Measurements from ENCODE around the gene LVRN. TPM values are rescaled to one million over a fixed set of nuclear protein-coding genes. Genes with fewer than 3 reads are reported as not detected.

LVRN gene
- total RNA-seq, 1 experiment from 2014 or later, result 0.09 TPM

DNA sequence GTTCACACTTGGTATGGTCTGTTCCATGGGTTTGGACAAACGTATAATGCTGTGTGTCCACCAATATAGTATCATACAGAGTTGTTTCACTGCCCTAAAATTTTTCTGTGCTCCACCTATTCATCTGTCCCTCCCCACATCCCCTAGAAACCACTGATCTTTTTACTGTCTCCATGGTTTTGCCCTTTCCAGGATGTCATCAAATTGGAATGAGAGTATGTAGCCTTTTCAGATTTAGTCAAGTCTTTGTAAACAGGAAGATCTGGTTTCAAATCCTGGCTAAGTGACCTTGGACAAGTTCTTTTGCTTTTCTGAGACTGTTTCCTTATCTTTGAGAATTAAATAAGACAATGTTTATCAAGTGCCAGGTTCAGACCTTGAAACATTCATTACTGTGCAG lies 13.2 kb upstream of the LVRN start:
- no peak overlapping the region for H3K27ac Mint-ChIP-seq
- TF ChIP-seq, protein P1, sequence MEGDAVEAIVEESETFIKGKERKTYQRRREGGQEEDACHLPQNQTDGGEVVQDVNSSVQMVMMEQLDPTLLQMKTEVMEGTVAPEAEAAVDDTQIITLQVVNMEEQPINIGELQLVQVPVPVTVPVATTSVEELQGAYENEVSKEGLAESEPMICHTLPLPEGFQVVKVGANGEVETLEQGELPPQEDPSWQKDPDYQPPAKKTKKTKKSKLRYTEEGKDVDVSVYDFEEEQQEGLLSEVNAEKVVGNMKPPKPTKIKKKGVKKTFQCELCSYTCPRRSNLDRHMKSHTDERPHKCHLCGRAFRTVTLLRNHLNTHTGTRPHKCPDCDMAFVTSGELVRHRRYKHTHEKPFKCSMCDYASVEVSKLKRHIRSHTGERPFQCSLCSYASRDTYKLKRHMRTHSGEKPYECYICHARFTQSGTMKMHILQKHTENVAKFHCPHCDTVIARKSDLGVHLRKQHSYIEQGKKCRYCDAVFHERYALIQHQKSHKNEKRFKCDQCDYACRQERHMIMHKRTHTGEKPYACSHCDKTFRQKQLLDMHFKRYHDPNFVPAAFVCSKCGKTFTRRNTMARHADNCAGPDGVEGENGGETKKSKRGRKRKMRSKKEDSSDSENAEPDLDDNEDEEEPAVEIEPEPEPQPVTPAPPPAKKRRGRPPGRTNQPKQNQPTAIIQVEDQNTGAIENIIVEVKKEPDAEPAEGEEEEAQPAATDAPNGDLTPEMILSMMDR (conservative IDR thresholded peaks at IDR 0.05), result no peak
- H3K36me3 Mint-ChIP-seq (ENCODE audit: insufficient read depth in 1 of 3, low read depth in 3 of 3), result no peaks in the 10 kb centered on the region
- H3T11ph ChIP-seq (ENCODE audit: low read length), result no peak overlapping the region
- H3K9ac ChIP-seq (ENCODE audit: extremely low read depth, insufficient read length, low read length), result no peak overlapping the region
- H3K4ac ChIP-seq (ENCODE audit: low read depth, low read length), result no peak overlapping the region
- H3K18ac ChIP-seq (ENCODE audit: insufficient read length, low read depth, low read length), result no peak overlapping the region
- H2BK12ac ChIP-seq (ENCODE audit: insufficient read length, low read depth, low read length), result no peak overlapping the region
- H4K91ac ChIP-seq (ENCODE audit: insufficient read length, low read depth, low read length), result no peak overlapping the region
- H4K5ac ChIP-seq (ENCODE audit: insufficient read length, low read depth, low read length), result no peak overlapping the region
- no peaks in the 10 kb centered on the region for H4K20me1 ChIP-seq (ENCODE audit: control insufficient read depth, insufficient read depth, insufficient read length)
- no peaks in the 10 kb centered on the region for H3K79me1 ChIP-seq (ENCODE audit: insufficient read depth, low read depth, low read length, poor library complexity, severe bottlenecking)
- WGBS (ENCODE audit: extremely low coverage, insufficient read length, low lambda C conversion rate), result no CpG with 5 or more reads among the region's 1 CpG
- no peaks in the 10 kb centered on the region for H3K9me3 Mint-ChIP-seq
- H3K4me3 Mint-ChIP-seq, result no peak overlapping the region
- no peak overlapping the region for H2BK5ac ChIP-seq (ENCODE audit: insufficient read length, low read length)
- no peaks in the 10 kb centered on the region for H3K4me1 ChIP-seq (ENCODE audit: insufficient read depth, low read length)
- no peaks in the 10 kb centered on the region for H3K27me3 Mint-ChIP-seq (ENCODE audit: low read depth)
- H2BK20ac ChIP-seq (ENCODE audit: low read depth, low read length, poor library complexity, severe bottlenecking), result no peak overlapping the region
- no peak overlapping the region for H2AFZ ChIP-seq (ENCODE audit: low read length)
- H3K56ac ChIP-seq (ENCODE audit: insufficient read length, low read depth, low read length), result no peak overlapping the region
- H3K4me1 Mint-ChIP-seq, result peaks cover 19 to 22% of the 10 kb centered on the region in 2 experiments
- no peak overlapping the region for H3K4me2 ChIP-seq (ENCODE audit: insufficient read depth, insufficient read length, low read length)
- no peak overlapping the region for H3K14ac ChIP-seq (ENCODE audit: insufficient read depth, low read length)
- H3K23me2 ChIP-seq (ENCODE audit: insufficient read length, low read depth, low read length, poor library complexity, severe bottlenecking), result no peaks in the 10 kb centered on the region
- H4K8ac ChIP-seq (replicated peaks; ENCODE audit: insufficient read length, low read depth, low read length), result no peak overlapping the region
- no peaks in the 10 kb centered on the region for H3K27me3 ChIP-seq (ENCODE audit: insufficient read depth, low read length)
- H2BK120ac ChIP-seq (ENCODE audit: low read depth, low read length, poor library complexity, severe bottlenecking), result no peak overlapping the region
- H2BK15ac ChIP-seq (ENCODE audit: low read depth, low read length), result no peak overlapping the region
- no peak for DNase-seq
- no peak overlapping the region for H3K23ac ChIP-seq (ENCODE audit: insufficient read length, low read depth, low read length)
- no peak overlapping the region for H2AK5ac ChIP-seq (ENCODE audit: insufficient read length, low read length)
- H3K9me3 ChIP-seq (ENCODE audit: control insufficient read depth, low read depth, low read length), result no peaks in the 10 kb centered on the region
- H3K27ac ChIP-seq (ENCODE audit: insufficient read length, low read depth, low read length), result no peak overlapping the region
- H3K79me2 ChIP-seq (ENCODE audit: insufficient read depth, low read length), result no peaks in the 10 kb centered on the region; the same call in 1 of the 2 replicates

Data from H9 (cell line).